Prostate gland (tissue), 2 donors: ENCODE results near the gene CLSTN3. TPM values are rescaled to one million over a fixed set of nuclear protein-coding genes. Genes with fewer than 3 reads are reported as not detected.

Experiments
- DNase-seq: peaks from one replicate; pipeline ENCODE4 v3.0.0-alpha.2; 2019; ENCODE audit warnings: low spot score
- H3K27ac ChIP-seq, 2 donors: fragments of 200-600 bp; sonication (generic); 2 replicates each; pipeline ENCODE4 v1.5.1; 2017 to 2019
- H3K27me3 ChIP-seq: fragments of 200-600 bp; sonication (generic); replicated peaks from 2 replicates; pipeline ENCODE4 v1.5.1; 2019; ENCODE audit not compliant: insufficient read depth
- H3K36me3 ChIP-seq, 2 donors: fragments of 200-600 bp; sonication (generic); 1 replicate in 1 of 2; 2 replicates in 1 of 2; pipeline versions ENCODE4 v1.5.1 to v1.8.1; 2017 to 2019
- H3K4me1 ChIP-seq: fragments of 200-600 bp; sonication (generic); replicated peaks from 2 replicates; pipeline ENCODE4 v1.5.1; 2019
- H3K4me3 ChIP-seq, 2 donors: fragments of 200-600 bp; sonication (generic); 2 replicates each; pipeline ENCODE4 v1.5.1; 2017 to 2019
- H3K9me3 ChIP-seq: fragments of 200-600 bp; sonication (generic); 2 replicates; pipeline ENCODE4 v1.5.1; 2017
- CTCF ChIP-seq, 4 experiments: fragments of 200-600 bp in 2 of 4; fragments of 450-650 bp in 2 of 4; sonication (generic) in 2 of 4; IDR thresholded peaks; 1 replicate in 3 of 4; 2 replicates in 1 of 4; pipeline ENCODE4 v1.5.1; 2016 to 2019; ENCODE audit warnings: antibody characterized with exemption in 4 of 4, mild to moderate bottlenecking in 2 of 4, moderate library complexity in 2 of 4
- POLR2A ChIP-seq: fragments of 450-650 bp; IDR thresholded peaks from one replicate; pipeline ENCODE4 v1.6.1; 2016; ENCODE audit warnings: antibody characterized with exemption, mild to moderate bottlenecking
- POLR2AphosphoS5 ChIP-seq: sonication (generic); formaldehyde crosslinking; IDR thresholded peaks from one replicate; pipeline ENCODE4 v1.6.1; 2017; ENCODE audit warnings: antibody characterized with exemption
- WGBS: methylation state at CpG from one replicate; pipeline ENCODE4 v1.1.5; 2018; 5-methylcytosine and 5-hydroxymethylcytosine counted together
- intact Hi-C: fragments of 100-400 bp; cut with DNase I; formaldehyde crosslinking; loops from one replicate; pipeline ENCODE4 v1.14.2; 2022
- total RNA-seq, 2 donors: library from RNA; depleted of rRNA; stranded (reverse); fragments of >200 nt; gene quantifications; one replicate each; pipeline ENCODE4 v1.1.0, GENCODE V29; 2016

The CLSTN3 gene
- total RNA-seq, 2 donors from 2014 or later = 7.7 to 45.7 TPM

GRCh38 chr12:7136676-7137075, 6.5 kb downstream of the CLSTN3 start:
- WGBS = 81% methylated on average over 3 of the region's 3 CpGs

GRCh38 chr12:7137908-7138307, 7.7 kb downstream of the CLSTN3 start:
- DNase-seq = no peak
- H3K9me3 ChIP-seq = no peaks in the 10 kb centered on the region
- intact Hi-C loops = no loop called here

More at GRCh38 chr12:7136676-7137075, 6.5 kb downstream of the CLSTN3 start:
- intact Hi-C loops = no loop called here
- Histone ChIP-seq H3K4me3 (no peak overlapping the region), H3K9me3 (no peaks in the 10 kb centered on the region), H3K36me3 (peaks cover 0 to 5% of the 10 kb centered on the region in 2 donors), H3K27ac (no peak overlapping the region), H3K4me1 (no peaks in the 10 kb centered on the region), H3K27me3 (no peaks in the 10 kb centered on the region)
- TF ChIP-seq CTCF (IDR thresholded peaks at IDR 0.05) (no peak), POLR2AphosphoS5 (no peak), POLR2A (no peak)
- no peak for DNase-seq

GRCh38 chr12:7139200-7139599, 9.0 kb downstream of the CLSTN3 start:
- no peak overlapping the region for H3K27ac ChIP-seq
- no peaks in the 10 kb centered on the region for H3K4me1 ChIP-seq
- TF ChIP-seq POLR2A (no peak), POLR2AphosphoS5 (no peak), CTCF (IDR thresholded peaks at IDR 0.05) (no peak)
- intact Hi-C loops = no loop called here
- no peak overlapping the region for H3K4me3 ChIP-seq
- H3K9me3 ChIP-seq = no peaks in the 10 kb centered on the region
- no peaks in the 10 kb centered on the region for H3K27me3 ChIP-seq
- DNase-seq = no peak
- 100% methylated on average over 2 of the region's 2 CpGs for WGBS
- H3K36me3 ChIP-seq = peaks cover 0 to 5% of the 10 kb centered on the region in 2 donors

More at GRCh38 chr12:7137908-7138307, 7.7 kb downstream of the CLSTN3 start:
- no peak overlapping the region for H3K4me3 ChIP-seq
- H3K4me1 ChIP-seq = no peaks in the 10 kb centered on the region
- no peaks in the 10 kb centered on the region for H3K27me3 ChIP-seq
- TF ChIP-seq POLR2A (no peak), CTCF (IDR thresholded peaks at IDR 0.05) (no peak), POLR2AphosphoS5 (no peak)
- WGBS = 86% methylated on average over 4 of the region's 4 CpGs
- H3K36me3 ChIP-seq = peaks cover 0 to 5% of the 10 kb centered on the region in 2 donors
- H3K27ac ChIP-seq = no peak overlapping the region

GRCh38 chr12:7141351-7142005, 11.3 kb downstream of the CLSTN3 start:
- Histone ChIP-seq H3K36me3 (peaks cover 0 to 5% of the 10 kb centered on the region in 2 donors), H3K4me1 (no peaks in the 10 kb centered on the region), H3K27ac (no peak overlapping the region), H3K9me3 (no peaks in the 10 kb centered on the region), H3K4me3 (no peak overlapping the region), H3K27me3 (no peaks in the 10 kb centered on the region)
- DNase-seq = no peak
- intact Hi-C loops = no loop called here
- TF ChIP-seq CTCF (IDR thresholded peaks at IDR 0.05) = no peak
- TF ChIP-seq POLR2AphosphoS5 = no peak
- TF ChIP-seq POLR2A = no peak
- 97% methylated on average over 7 of the region's 7 CpGs for WGBS

- TF ChIP-seq CTCF (IDR thresholded peaks at IDR 0.05) (peak; percentile 18 to 60 (median 44)), POLR2AphosphoS5 (no peak), POLR2A (no peak)
These were observed 12.0 kb downstream of the CLSTN3 start for GRCh38 chr12:7142056-7142644.

More at GRCh38 chr12:7142056-7142644, 12.0 kb downstream of the CLSTN3 start:
- H3K27me3 ChIP-seq = no peaks in the 10 kb centered on the region
- no peak overlapping the region for H3K4me3 ChIP-seq
- DNase-seq = no peak
- no peak overlapping the region for H3K27ac ChIP-seq
- no peaks in the 10 kb centered on the region for H3K9me3 ChIP-seq
- H3K4me1 ChIP-seq = no peaks in the 10 kb centered on the region
- WGBS = 74% methylated on average over 5 of the region's 5 CpGs
- H3K36me3 ChIP-seq = no peaks in the 10 kb centered on the region
- intact Hi-C loops = no loop called here
